Subcutaneous adipose tissue (tissue), 4 donors: Measurements from ENCODE around the gene RARA. TPM values are rescaled to one million over a fixed set of nuclear protein-coding genes. Genes with fewer than 3 reads are reported as not detected.

Experiments
- CTCF ChIP-seq: fragments of 450-650 bp; IDR thresholded peaks from one replicate; pipeline ENCODE4 v1.5.1; 2016; ENCODE audit warnings: low read depth, mild to moderate bottlenecking, control low read depth, antibody characterized with exemption, moderate library complexity
- total RNA-seq, 4 donors: library from RNA; depleted of rRNA; stranded (reverse); fragments of >200 nt; gene quantifications; one replicate each; pipeline ENCODE4 v1.1.0, GENCODE V29; 2016

RARA gene
- total RNA-seq, 4 donors from 2014 or later: 13.9 to 21.5 (median 17.9) TPM

- TF ChIP-seq CTCF: no peak
Measured at GRCh38 chr17:40278414-40278813, 30.6 kb upstream of the RARA start.

- TF ChIP-seq CTCF: no peak
Measured at GRCh38 chr17:40279402-40279801, 29.6 kb upstream of the RARA start.

- TF ChIP-seq CTCF: no peak
Measured at GRCh38 chr17:40281663-40282062, 27.3 kb upstream of the RARA start.

- no peak for TF ChIP-seq CTCF
Measured at GRCh38 chr17:40283662-40284061, 25.3 kb upstream of the RARA start.

GRCh38 chr17:40284085-40284713 lies 24.8 kb upstream of the RARA start:
- no peak for TF ChIP-seq CTCF

- TF ChIP-seq CTCF: no peak
Measured at GRCh38 chr17:40286473-40286872, 22.5 kb upstream of the RARA start.

- TF ChIP-seq CTCF: no peak
Measured at GRCh38 chr17:40287159-40287493, 21.9 kb upstream of the RARA start.
